OCI-LY3 (cell line): ENCODE results near the gene MTHFD2.
"Not testable (repeated sequence)": the region's sequence is repeated elsewhere in the genome, so short reads cannot be mapped to it uniquely, and the experiment has no call there.

ENCODE experiments used
- H2AFZ ChIP-seq: fragments of 200-600, 300-600 bp; shearing (Covaris generic); 2 replicates; pipeline ENCODE4 v1.6.0; 2014; ENCODE audit warnings: antibody characterized with exemption, low read depth, low read length
- H3K27ac ChIP-seq: fragments of 200-600, 300-600 bp; sonication (generic); 2 replicates; pipeline ENCODE4 v1.5.1; 2014; ENCODE audit warnings: mild to moderate bottlenecking, low read length, moderate library complexity, mixed read lengths
- H3K27me3 ChIP-seq: fragments of 200-600, 300-600 bp; sonication (generic); 2 replicates; pipeline ENCODE4 v1.6.1; 2014; ENCODE audit warnings: low read depth, low read length, mixed read lengths
- H3K36me3 ChIP-seq: fragments of 200-600, 300-600 bp; sonication (generic); replicated peaks from 2 replicates; pipeline ENCODE3; 2014; ENCODE audit warnings: low read depth, low read length, mixed read lengths
- H3K4me1 ChIP-seq: fragments of 300-600, 200-600 bp; sonication (generic); 2 replicates; pipeline ENCODE4 v1.6.1; 2014; ENCODE audit warnings: low read length, mixed read lengths
- H3K4me2 ChIP-seq: fragments of 200-600, 300-600 bp; sonication (generic); 2 replicates; pipeline ENCODE4 v1.6.1; 2014; ENCODE audit warnings: low read length, mixed read lengths
- H3K4me3 ChIP-seq: fragments of 300-600, 200-600 bp; sonication (generic); 2 replicates; pipeline ENCODE4 v1.5.1; 2014; ENCODE audit warnings: antibody characterized with exemption, mild to moderate bottlenecking, low read length, moderate library complexity
- H3K79me2 ChIP-seq: fragments of 300-600, 200-600 bp; shearing (Covaris generic); 2 replicates; pipeline ENCODE4 v1.6.1; 2014; ENCODE audit warnings: mild to moderate bottlenecking, low read length, mixed read lengths
- H3K9ac ChIP-seq: fragments of 300-600, 200-600 bp; shearing (Covaris generic); 2 replicates; pipeline ENCODE4 v1.6.0; 2014; ENCODE audit warnings: mild to moderate bottlenecking, low read length, moderate library complexity
- H3K9me3 ChIP-seq: fragments of 200-600, 300-600 bp; shearing (Covaris generic); 2 replicates; pipeline ENCODE4 v1.6.1; 2014; ENCODE audit warnings: low read length, mixed read lengths; ENCODE audit not compliant: insufficient read depth
- H4K20me1 ChIP-seq: fragments of 200-600, 300-600 bp; sonication (generic); 2 replicates; pipeline ENCODE4 v1.6.1; 2016; ENCODE audit warnings: low read length, mixed read lengths; ENCODE audit not compliant: insufficient read depth
- CTCF ChIP-seq: fragments of 200-600, 300-600 bp; sonication (generic); IDR thresholded peaks from 2 replicates; pipeline ENCODE4 v1.5.1; 2014; ENCODE audit warnings: antibody characterized with exemption, low read length, low read depth
- EZH2phosphoT487 ChIP-seq: fragments of 200-600 bp; shearing (Covaris generic); IDR thresholded peaks from 2 replicates; pipeline ENCODE4 v1.6.1; 2018; ENCODE audit warnings: antibody characterized with exemption, mixed run types, low read depth

MTHFD2 gene

GRCh38 chr2:74227646-74228045, 29.2 kb downstream of the MTHFD2 start:
- Histone ChIP-seq H3K79me2 (no peaks in the 10 kb centered on the region), H2AFZ (no peak overlapping the region), H3K36me3 (peaks cover 4% of the 10 kb centered on the region), H3K4me3 (no peak overlapping the region), H3K27ac (no peak overlapping the region), H3K27me3 (no peaks in the 10 kb centered on the region), H3K4me1 (no peaks in the 10 kb centered on the region), H4K20me1 (no peaks in the 10 kb centered on the region), H3K9me3 (no peaks in the 10 kb centered on the region), H3K4me2 (no peak overlapping the region), H3K9ac (no peak overlapping the region)
- no peak for TF ChIP-seq EZH2phosphoT487
- no peak for TF ChIP-seq CTCF

GRCh38 chr2:74228772-74229171, 30.4 kb downstream of the MTHFD2 start:
- no peaks in the 10 kb centered on the region for H3K79me2 ChIP-seq
- TF ChIP-seq CTCF (no peak), EZH2phosphoT487 (no peak)
- H3K27me3 ChIP-seq = no peaks in the 10 kb centered on the region
- no peaks in the 10 kb centered on the region for H3K4me1 ChIP-seq
- H3K36me3 ChIP-seq = peaks cover 6% of the 10 kb centered on the region
- H2AFZ ChIP-seq = no peak overlapping the region
- H3K27ac ChIP-seq = no peak overlapping the region
- H3K9ac ChIP-seq = no peak overlapping the region
- no peaks in the 10 kb centered on the region for H4K20me1 ChIP-seq
- no peak overlapping the region for H3K4me3 ChIP-seq
- H3K9me3 ChIP-seq = no peaks in the 10 kb centered on the region
- no peak overlapping the region for H3K4me2 ChIP-seq

GRCh38 chr2:74229865-74230264, 31.4 kb downstream of the MTHFD2 start:
- not testable (repeated sequence) for H3K27me3 ChIP-seq, H2AFZ ChIP-seq, H3K4me3 ChIP-seq, H3K27ac ChIP-seq, H3K79me2 ChIP-seq, H3K4me1 ChIP-seq, H3K4me2 ChIP-seq, H4K20me1 ChIP-seq, H3K9ac ChIP-seq, H3K36me3 ChIP-seq, H3K9me3 ChIP-seq

GRCh38 chr2:74232426-74232825, 34.0 kb downstream of the MTHFD2 start:
- H3K79me2 ChIP-seq = no peaks in the 10 kb centered on the region
- H2AFZ ChIP-seq = no peak overlapping the region
- H3K4me2 ChIP-seq = no peak overlapping the region

More at GRCh38 chr2:74232426-74232825, 34.0 kb downstream of the MTHFD2 start:
- Histone ChIP-seq H3K9ac (no peak overlapping the region), H3K27me3 (no peaks in the 10 kb centered on the region), H3K4me3 (no peak overlapping the region), H3K36me3 (peaks cover 13% of the 10 kb centered on the region), H3K9me3 (no peaks in the 10 kb centered on the region), H4K20me1 (no peaks in the 10 kb centered on the region), H3K27ac (no peak overlapping the region), H3K4me1 (no peaks in the 10 kb centered on the region)
- TF ChIP-seq EZH2phosphoT487 (no peak), CTCF (no peak)
